ENCODE data around the gene CAT.
A peak's percentile ranks its signal among the peaks of the same experiment; 100 is the strongest.

Gene CAT

GRCh38 chr11:34487430-34487829 lies 48.7 kb downstream of the CAT start:
- TF ChIP-seq POLR2A (IDR thresholded peaks at IDR 0.05; ENCODE audit: low read length) (no peak), GATA1 (IDR thresholded peaks at IDR 0.05; ENCODE audit: low read depth, low read length) (no peak)
- no peak for DNase-seq

- TF ChIP-seq POLR2A (IDR thresholded peaks at IDR 0.05; ENCODE audit: low read length): no peak
- DNase-seq: no peak
Measured at GRCh38 chr11:34488855-34489557, 50.3 kb downstream of the CAT start.

- DNase-seq: no peak
- no peak for TF ChIP-seq GATA1 (IDR thresholded peaks at IDR 0.05; ENCODE audit: low read depth, low read length)
- no peak for TF ChIP-seq POLR2A (IDR thresholded peaks at IDR 0.05; ENCODE audit: low read length)
Measured at GRCh38 chr11:34490304-34490703, 51.6 kb downstream of the CAT start.

- no peak for TF ChIP-seq GATA1 (IDR thresholded peaks at IDR 0.05; ENCODE audit: low read depth, low read length)
- peak; percentile 67 to 83 for DNase-seq
Measured at GRCh38 chr11:34492806-34493414, 54.2 kb downstream of the CAT start.

- DNase-seq: no peak
- TF ChIP-seq POLR2A (IDR thresholded peaks at IDR 0.05; ENCODE audit: low read length) (no peak), GATA1 (IDR thresholded peaks at IDR 0.05; ENCODE audit: low read depth, low read length) (no peak)
Measured at GRCh38 chr11:34493468-34493867, 54.7 kb downstream of the CAT start.

- TF ChIP-seq GATA1 (IDR thresholded peaks at IDR 0.05; ENCODE audit: low read depth, low read length) (no peak), POLR2A (IDR thresholded peaks at IDR 0.05; ENCODE audit: low read length) (no peak)
- no peak for DNase-seq
Measured at GRCh38 chr11:34493926-34494595, 55.3 kb downstream of the CAT start.

GRCh38 chr11:34495239-34495723 lies 56.5 kb downstream of the CAT start:
- no peak for TF ChIP-seq POLR2A (IDR thresholded peaks at IDR 0.05; ENCODE audit: low read length)
- TF ChIP-seq GATA1 (IDR thresholded peaks at IDR 0.05; ENCODE audit: low read depth, low read length): no peak

GRCh38 chr11:34495724-34496377 lies 57.1 kb downstream of the CAT start:
- no peak for DNase-seq
- TF ChIP-seq GATA1 (IDR thresholded peaks at IDR 0.05; ENCODE audit: low read depth, low read length) (no peak), POLR2A (IDR thresholded peaks at IDR 0.05; ENCODE audit: low read length) (no peak)

More at GRCh38 chr11:34495239-34495723, 56.5 kb downstream of the CAT start:
- no peak for DNase-seq

GRCh38 chr11:34499719-34500500 lies 61.2 kb downstream of the CAT start:
- no peak for DNase-seq

GRCh38 chr11:34501500-34501899 lies 62.8 kb downstream of the CAT start:
- TF ChIP-seq GATA1 (IDR thresholded peaks at IDR 0.05; ENCODE audit: low read depth, low read length) (no peak), POLR2A (IDR thresholded peaks at IDR 0.05; ENCODE audit: low read length) (no peak)
- DNase-seq: no peak

More at GRCh38 chr11:34499719-34500500, 61.2 kb downstream of the CAT start:
- no peak for TF ChIP-seq GATA1 (IDR thresholded peaks at IDR 0.05; ENCODE audit: low read depth, low read length)
- TF ChIP-seq POLR2A (IDR thresholded peaks at IDR 0.05; ENCODE audit: low read length): no peak

GRCh38 chr11:34501949-34502348 lies 63.2 kb downstream of the CAT start:
- DNase-seq: no peak
- TF ChIP-seq GATA1 (IDR thresholded peaks at IDR 0.05; ENCODE audit: low read depth, low read length) (no peak), POLR2A (IDR thresholded peaks at IDR 0.05; ENCODE audit: low read length) (no peak)

GRCh38 chr11:34502949-34503348 lies 64.2 kb downstream of the CAT start:
- TF ChIP-seq GATA1 (IDR thresholded peaks at IDR 0.05; ENCODE audit: low read depth, low read length) (no peak), POLR2A (IDR thresholded peaks at IDR 0.05; ENCODE audit: low read length) (no peak)

GRCh38 chr11:34505874-34506273 lies 67.1 kb downstream of the CAT start:
- DNase-seq: no peak
- TF ChIP-seq POLR2A (IDR thresholded peaks at IDR 0.05; ENCODE audit: low read length): no peak
- no peak for TF ChIP-seq GATA1 (IDR thresholded peaks at IDR 0.05; ENCODE audit: low read depth, low read length)

More at GRCh38 chr11:34502949-34503348, 64.2 kb downstream of the CAT start:
- DNase-seq: no peak

Measured in erythroblast (primary cell).